K562 (cell line): ENCODE data around the gene ANXA3.

Source experiments
- EP300 ChIP-seq: IDR thresholded peaks from 2 replicates; pipeline ENCODE4 v1.6.1; 2012; ENCODE audit warnings: low read length, improper control_type of control experiment
- GABPA ChIP-seq: fragments of 200-800 bp; sonication (Bioruptor generic); conservative IDR thresholded peaks from 2 replicates; pipeline ENCODE4 v1.6.1; 2016; ENCODE audit warnings: low read depth, missing genetic modification characterization, missing compliant biosample characterization
- RBM22 ChIP-seq: fragments of 200-400 bp; formaldehyde crosslinking; IDR thresholded peaks from 2 replicates; pipeline ENCODE4 v1.6.1; 2018; ENCODE audit warnings: low read length, low read depth; ENCODE audit not compliant: poor library complexity, severe bottlenecking
- RBM25 ChIP-seq: fragments of 200-400 bp; formaldehyde crosslinking; IDR thresholded peaks from 2 replicates; pipeline ENCODE4 v1.6.1; 2018; ENCODE audit warnings: low read length, low read depth, moderate library complexity; ENCODE audit not compliant: severe bottlenecking
- SMARCA5 ChIP-seq: fragments of 450-650 bp; IDR thresholded peaks from 2 replicates; pipeline ENCODE4 v1.6.1; 2016
- TRIM24 ChIP-seq, 2 experiments: fragments of 450-650 bp; IDR thresholded peaks; 2 replicates each; pipeline ENCODE4 v1.6.1; 2016
- TF ChIP-seq, protein P1 (sequence below): sonication (generic); formaldehyde crosslinking; IDR thresholded peaks from 2 replicates; pipeline ENCODE4 v1.8.0; 2022; ENCODE audit warnings: mild to moderate bottlenecking, missing genetic modification reagents, borderline replicate concordance
- TF ChIP-seq, protein P2 (sequence below), 2 experiments: fragments of 450-650 bp; formaldehyde crosslinking in 1 of 2; IDR thresholded peaks; 2 replicates each; pipeline versions ENCODE4 v1.4.0 to v1.6.1; 2014 to 2020; ENCODE audit warnings: mild to moderate bottlenecking in 2 of 2, borderline replicate concordance in 1 of 2, low read depth in 1 of 2
- TF ChIP-seq, protein P3 (sequence below), 3 experiments: IDR thresholded peaks in 2 of 3; conservative IDR thresholded peaks in 1 of 3; 2 replicates each; pipeline ENCODE4 v1.5.1; 2011 to 2012; ENCODE audit warnings: low read length in 3 of 3, mild to moderate bottlenecking in 3 of 3, control low read depth in 2 of 3, improper control_type of control experiment in 1 of 3, inconsistent platforms in 1 of 3, low read depth in 1 of 3, mixed read lengths in 1 of 3, moderate library complexity in 1 of 3; ENCODE audit not compliant: insufficient read depth in 2 of 3
- TF ChIP-seq, protein P4 (sequence below): sonication (generic); formaldehyde crosslinking; IDR thresholded peaks from 2 replicates; pipeline ENCODE4 v1.8.1; 2023; ENCODE audit warnings: mild to moderate bottlenecking, missing genetic modification reagents, moderate library complexity
- TF ChIP-seq, protein P5 (sequence below): sonication (generic); formaldehyde crosslinking; IDR thresholded peaks from 2 replicates; pipeline ENCODE4 v1.5.0; 2020; ENCODE audit warnings: missing genetic modification reagents
- TF ChIP-seq, protein P6 (sequence below): IDR thresholded peaks from 2 replicates; pipeline ENCODE4 v1.6.1; 2016; ENCODE audit warnings: missing genetic modification characterization, missing compliant biosample characterization

DNA sequence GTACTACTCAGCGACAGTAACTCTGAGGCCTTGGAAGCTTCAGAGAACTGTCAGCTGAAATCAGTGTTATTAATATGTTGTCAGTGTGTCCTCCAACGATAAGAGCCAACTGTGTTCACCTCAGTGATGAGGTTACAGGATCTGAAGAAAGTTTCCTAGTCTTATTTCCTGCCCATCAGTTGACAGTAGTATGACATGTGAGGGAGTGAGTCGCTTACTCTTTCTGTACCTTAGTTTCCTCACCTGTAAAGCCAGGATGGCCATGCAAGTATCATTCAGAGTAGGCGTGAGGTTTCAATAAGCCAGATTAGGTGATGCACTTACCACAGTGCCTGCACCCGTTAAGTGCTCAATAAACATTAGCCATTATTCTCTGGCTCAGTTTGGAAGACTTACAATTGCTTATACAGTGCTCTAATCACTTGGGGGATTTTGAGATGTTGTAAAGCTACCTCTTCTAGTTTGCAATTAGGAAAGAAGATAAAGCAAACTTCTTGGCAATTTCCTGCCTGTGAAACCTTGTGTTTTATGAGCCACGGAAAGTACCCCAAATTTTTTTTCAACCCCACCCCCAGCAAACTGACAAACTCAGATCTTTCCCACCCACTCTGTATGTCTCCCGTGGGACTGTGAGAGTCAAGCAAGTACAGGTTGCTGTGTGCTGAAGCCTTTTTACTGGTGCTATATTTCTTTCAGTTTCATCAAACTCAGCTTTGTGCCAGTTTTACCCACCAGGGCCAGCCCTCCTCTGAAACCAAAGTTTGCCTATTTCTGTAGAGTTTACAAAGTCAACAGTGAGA lies 62.2 kb downstream of the ANXA3 start:
- peak; percentile 39; the same call in 1 of the 2 replicates for TF ChIP-seq GABPA (tag)
- TF ChIP-seq EP300 = peak; percentile 96
- TF ChIP-seq, protein P1, sequence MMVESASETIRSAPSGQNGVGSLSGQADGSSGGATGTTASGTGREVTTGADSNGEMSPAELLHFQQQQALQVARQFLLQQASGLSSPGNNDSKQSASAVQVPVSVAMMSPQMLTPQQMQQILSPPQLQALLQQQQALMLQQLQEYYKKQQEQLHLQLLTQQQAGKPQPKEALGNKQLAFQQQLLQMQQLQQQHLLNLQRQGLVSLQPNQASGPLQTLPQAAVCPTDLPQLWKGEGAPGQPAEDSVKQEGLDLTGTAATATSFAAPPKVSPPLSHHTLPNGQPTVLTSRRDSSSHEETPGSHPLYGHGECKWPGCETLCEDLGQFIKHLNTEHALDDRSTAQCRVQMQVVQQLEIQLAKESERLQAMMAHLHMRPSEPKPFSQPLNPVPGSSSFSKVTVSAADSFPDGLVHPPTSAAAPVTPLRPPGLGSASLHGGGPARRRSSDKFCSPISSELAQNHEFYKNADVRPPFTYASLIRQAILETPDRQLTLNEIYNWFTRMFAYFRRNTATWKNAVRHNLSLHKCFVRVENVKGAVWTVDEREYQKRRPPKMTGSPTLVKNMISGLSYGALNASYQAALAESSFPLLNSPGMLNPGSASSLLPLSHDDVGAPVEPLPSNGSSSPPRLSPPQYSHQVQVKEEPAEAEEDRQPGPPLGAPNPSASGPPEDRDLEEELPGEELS (CRISPR knock-in tag) = no peak
- TF ChIP-seq, protein P2, sequence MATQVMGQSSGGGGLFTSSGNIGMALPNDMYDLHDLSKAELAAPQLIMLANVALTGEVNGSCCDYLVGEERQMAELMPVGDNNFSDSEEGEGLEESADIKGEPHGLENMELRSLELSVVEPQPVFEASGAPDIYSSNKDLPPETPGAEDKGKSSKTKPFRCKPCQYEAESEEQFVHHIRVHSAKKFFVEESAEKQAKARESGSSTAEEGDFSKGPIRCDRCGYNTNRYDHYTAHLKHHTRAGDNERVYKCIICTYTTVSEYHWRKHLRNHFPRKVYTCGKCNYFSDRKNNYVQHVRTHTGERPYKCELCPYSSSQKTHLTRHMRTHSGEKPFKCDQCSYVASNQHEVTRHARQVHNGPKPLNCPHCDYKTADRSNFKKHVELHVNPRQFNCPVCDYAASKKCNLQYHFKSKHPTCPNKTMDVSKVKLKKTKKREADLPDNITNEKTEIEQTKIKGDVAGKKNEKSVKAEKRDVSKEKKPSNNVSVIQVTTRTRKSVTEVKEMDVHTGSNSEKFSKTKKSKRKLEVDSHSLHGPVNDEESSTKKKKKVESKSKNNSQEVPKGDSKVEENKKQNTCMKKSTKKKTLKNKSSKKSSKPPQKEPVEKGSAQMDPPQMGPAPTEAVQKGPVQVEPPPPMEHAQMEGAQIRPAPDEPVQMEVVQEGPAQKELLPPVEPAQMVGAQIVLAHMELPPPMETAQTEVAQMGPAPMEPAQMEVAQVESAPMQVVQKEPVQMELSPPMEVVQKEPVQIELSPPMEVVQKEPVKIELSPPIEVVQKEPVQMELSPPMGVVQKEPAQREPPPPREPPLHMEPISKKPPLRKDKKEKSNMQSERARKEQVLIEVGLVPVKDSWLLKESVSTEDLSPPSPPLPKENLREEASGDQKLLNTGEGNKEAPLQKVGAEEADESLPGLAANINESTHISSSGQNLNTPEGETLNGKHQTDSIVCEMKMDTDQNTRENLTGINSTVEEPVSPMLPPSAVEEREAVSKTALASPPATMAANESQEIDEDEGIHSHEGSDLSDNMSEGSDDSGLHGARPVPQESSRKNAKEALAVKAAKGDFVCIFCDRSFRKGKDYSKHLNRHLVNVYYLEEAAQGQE (IDR thresholded peaks at IDR 0.05; ENCODE audit: borderline replicate concordance) = peak; percentile 33; the same call in 1 of the 2 replicates
- TF ChIP-seq, protein P2 (CRISPR knock-in tag; IDR thresholded peaks at IDR 0.05; ENCODE audit: low read depth) = no peak
- TF ChIP-seq TRIM24 (IDR thresholded peaks at IDR 0.05) = no peak; a peak in 1 of 4 replicates
- TF ChIP-seq RBM22 = no peak
- no peak for TF ChIP-seq SMARCA5
- TF ChIP-seq, protein P3, sequence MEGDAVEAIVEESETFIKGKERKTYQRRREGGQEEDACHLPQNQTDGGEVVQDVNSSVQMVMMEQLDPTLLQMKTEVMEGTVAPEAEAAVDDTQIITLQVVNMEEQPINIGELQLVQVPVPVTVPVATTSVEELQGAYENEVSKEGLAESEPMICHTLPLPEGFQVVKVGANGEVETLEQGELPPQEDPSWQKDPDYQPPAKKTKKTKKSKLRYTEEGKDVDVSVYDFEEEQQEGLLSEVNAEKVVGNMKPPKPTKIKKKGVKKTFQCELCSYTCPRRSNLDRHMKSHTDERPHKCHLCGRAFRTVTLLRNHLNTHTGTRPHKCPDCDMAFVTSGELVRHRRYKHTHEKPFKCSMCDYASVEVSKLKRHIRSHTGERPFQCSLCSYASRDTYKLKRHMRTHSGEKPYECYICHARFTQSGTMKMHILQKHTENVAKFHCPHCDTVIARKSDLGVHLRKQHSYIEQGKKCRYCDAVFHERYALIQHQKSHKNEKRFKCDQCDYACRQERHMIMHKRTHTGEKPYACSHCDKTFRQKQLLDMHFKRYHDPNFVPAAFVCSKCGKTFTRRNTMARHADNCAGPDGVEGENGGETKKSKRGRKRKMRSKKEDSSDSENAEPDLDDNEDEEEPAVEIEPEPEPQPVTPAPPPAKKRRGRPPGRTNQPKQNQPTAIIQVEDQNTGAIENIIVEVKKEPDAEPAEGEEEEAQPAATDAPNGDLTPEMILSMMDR (IDR thresholded peaks at IDR 0.05 in 2 of 3, conservative IDR thresholded peaks at IDR 0.05 in 1 of 3; ENCODE audit: insufficient read depth in 2 of 3, low read depth in 1 of 3, low read length in 3 of 3) = no peak
- TF ChIP-seq RBM25 = no peak
- TF ChIP-seq, protein P4, sequence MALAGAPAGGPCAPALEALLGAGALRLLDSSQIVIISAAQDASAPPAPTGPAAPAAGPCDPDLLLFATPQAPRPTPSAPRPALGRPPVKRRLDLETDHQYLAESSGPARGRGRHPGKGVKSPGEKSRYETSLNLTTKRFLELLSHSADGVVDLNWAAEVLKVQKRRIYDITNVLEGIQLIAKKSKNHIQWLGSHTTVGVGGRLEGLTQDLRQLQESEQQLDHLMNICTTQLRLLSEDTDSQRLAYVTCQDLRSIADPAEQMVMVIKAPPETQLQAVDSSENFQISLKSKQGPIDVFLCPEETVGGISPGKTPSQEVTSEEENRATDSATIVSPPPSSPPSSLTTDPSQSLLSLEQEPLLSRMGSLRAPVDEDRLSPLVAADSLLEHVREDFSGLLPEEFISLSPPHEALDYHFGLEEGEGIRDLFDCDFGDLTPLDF (CRISPR knock-in tag) = no peak
- TF ChIP-seq, protein P5, sequence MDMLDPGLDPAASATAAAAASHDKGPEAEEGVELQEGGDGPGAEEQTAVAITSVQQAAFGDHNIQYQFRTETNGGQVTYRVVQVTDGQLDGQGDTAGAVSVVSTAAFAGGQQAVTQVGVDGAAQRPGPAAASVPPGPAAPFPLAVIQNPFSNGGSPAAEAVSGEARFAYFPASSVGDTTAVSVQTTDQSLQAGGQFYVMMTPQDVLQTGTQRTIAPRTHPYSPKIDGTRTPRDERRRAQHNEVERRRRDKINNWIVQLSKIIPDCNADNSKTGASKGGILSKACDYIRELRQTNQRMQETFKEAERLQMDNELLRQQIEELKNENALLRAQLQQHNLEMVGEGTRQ (CRISPR knock-in tag) = no peak
- TF ChIP-seq, protein P6, sequence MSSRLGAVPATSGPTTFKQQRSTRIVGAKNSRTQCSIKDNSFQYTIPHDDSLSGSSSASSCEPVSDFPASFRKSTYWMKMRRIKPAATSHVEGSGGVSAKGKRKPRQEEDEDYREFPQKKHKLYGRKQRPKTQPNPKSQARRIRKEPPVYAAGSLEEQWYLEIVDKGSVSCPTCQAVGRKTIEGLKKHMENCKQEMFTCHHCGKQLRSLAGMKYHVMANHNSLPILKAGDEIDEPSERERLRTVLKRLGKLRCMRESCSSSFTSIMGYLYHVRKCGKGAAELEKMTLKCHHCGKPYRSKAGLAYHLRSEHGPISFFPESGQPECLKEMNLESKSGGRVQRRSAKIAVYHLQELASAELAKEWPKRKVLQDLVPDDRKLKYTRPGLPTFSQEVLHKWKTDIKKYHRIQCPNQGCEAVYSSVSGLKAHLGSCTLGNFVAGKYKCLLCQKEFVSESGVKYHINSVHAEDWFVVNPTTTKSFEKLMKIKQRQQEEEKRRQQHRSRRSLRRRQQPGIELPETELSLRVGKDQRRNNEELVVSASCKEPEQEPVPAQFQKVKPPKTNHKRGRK (tag) = no peak
